ENCODE results near the gene ABR. TPM values are rescaled to one million over a fixed set of nuclear protein-coding genes. Genes with fewer than 3 reads are reported as not detected.

Gene ABR
- total and polyA plus RNA-seq, 2 of the 8 experiments (the other 6 are each of a cell fraction or from before 2014, with no cell fraction given), result 44.8 to 47.2 TPM

GRCh38 chr17:1162116-1162855 is 17.5 kb downstream of the ABR start:
- H3K36me3 ChIP-seq (ENCODE audit: control insufficient read depth in 2 of 4, insufficient read depth in 4 of 4, low read length in 3 of 4), result peaks cover 0 to 4% (median 0%) of the 10 kb centered on the region in 4 experiments; a peak in 1 of 8 replicates
- no peak overlapping the region for H3K56ac ChIP-seq (replicated peaks; ENCODE audit: insufficient read length, low read depth, low read length)
- no peak overlapping the region for H3K9ac ChIP-seq (replicated peaks in 1 of 4; ENCODE audit: extremely low read depth in 1 of 4, low read depth in 3 of 4, low read length in 3 of 4)
- no peak overlapping the region for H2AK5ac ChIP-seq (ENCODE audit: low read depth, low read length)
- H2AFZ ChIP-seq (ENCODE audit: low read length), result no peak overlapping the region
- H3K27me3 ChIP-seq (replicated peaks in 1 of 4; ENCODE audit: control insufficient read depth in 3 of 4, extremely low read depth in 1 of 4, insufficient read depth in 3 of 4, low read length in 3 of 4), result no peaks in the 10 kb centered on the region
- peaks cover 3 to 4% of the 10 kb centered on the region in 2 experiments; a peak in 2 of 4 replicates for H3K9me3 ChIP-seq (ENCODE audit: insufficient read depth in 2 of 2, low read depth in 1 of 2, low read length in 1 of 2)
- ChIA-PET CTCF (ENCODE audit: partially characterized antibody) (interaction anchor here (0.5 to 2.9 kb wide), 6 partner anchors 10 to 494 kb away, joined by 3 to 9 read pairs (median 6); no protein-coding TSS in a partner anchor), POLR2A (ENCODE audit: partially characterized antibody) (interaction anchor here (0.9 to 1.0 kb wide), 2 partner anchors 12 to 23 kb away, joined by 4 read pairs; no protein-coding TSS in a partner anchor)
- H2BK15ac ChIP-seq (ENCODE audit: low read length), result no peak overlapping the region
- H3K4ac ChIP-seq (replicated peaks; ENCODE audit: insufficient read length, low read depth, low read length), result no peak overlapping the region
- H3K4me3 ChIP-seq (ENCODE audit: extremely low read depth in 1 of 4, insufficient read depth in 2 of 4, low read depth in 3 of 4, low read length in 4 of 4), result no peak overlapping the region
- H3K4me2 ChIP-seq (ENCODE audit: insufficient read depth in 1 of 2, low read depth in 2 of 2, low read length in 2 of 2), result no peak overlapping the region
- 85% methylated on average over 16 of the region's 16 CpGs; no CpG with 5 or more reads in 1 of the 2 experiments for WGBS, 2 experiments (ENCODE audit: extremely low coverage in 1 of 2, insufficient coverage in 1 of 2, insufficient read length in 1 of 2, insufficient replicate concordance in 2 of 2, low coverage in 1 of 2, low lambda C conversion rate in 2 of 2, missing lambda C conversion rate in 1 of 2)
- H2BK5ac ChIP-seq (ENCODE audit: low read depth, low read length), result no peak overlapping the region
- no peak overlapping the region for H2BK20ac ChIP-seq (ENCODE audit: low read length)
- peaks cover 0 to 6% of the 10 kb centered on the region in 2 experiments for H4K20me1 ChIP-seq (replicated peaks in 1 of 2; ENCODE audit: control insufficient read depth in 1 of 2, insufficient read depth in 2 of 2, low read length in 2 of 2)
- H3K18ac ChIP-seq (ENCODE audit: extremely low read depth, low read length), result no peak overlapping the region
- no peaks in the 10 kb centered on the region for H3K23me2 ChIP-seq (ENCODE audit: low read depth, low read length)
- no peak for DNase-seq (ENCODE audit: low read depth in 1 of 2, low spot score in 2 of 2)
- no peak overlapping the region for H3K23ac ChIP-seq (ENCODE audit: insufficient read length)
- H3K79me1 ChIP-seq (ENCODE audit: low read depth, low read length), result peaks cover 5% of the 10 kb centered on the region; the same call in 1 of the 2 replicates
- H3K4me1 ChIP-seq (replicated peaks in 1 of 4; ENCODE audit: control insufficient read depth in 3 of 4, insufficient read depth in 4 of 4, low read length in 3 of 4), result peaks cover 0 to 6% (median 0%) of the 10 kb centered on the region in 4 experiments; a peak in 1 of 7 replicates
- H2BK120ac ChIP-seq (replicated peaks; ENCODE audit: low read depth, low read length), result no peak overlapping the region
- no peak overlapping the region; the same call in 1 of the 2 replicates for H4K8ac ChIP-seq (ENCODE audit: extremely low read depth, insufficient read depth, low read length)
- H4K5ac ChIP-seq (ENCODE audit: insufficient read length, low read depth, low read length), result no peak overlapping the region
- TF ChIP-seq BACH1 (IDR thresholded peaks at IDR 0.05; ENCODE audit: low read length), result no peak
- TF ChIP-seq ATF2 (IDR thresholded peaks at IDR 0.05; ENCODE audit: low read length), result no peak
- no peak for TF ChIP-seq YY1 (IDR thresholded peaks at IDR 0.05; ENCODE audit: low read depth, low read length)
- no peak for TF ChIP-seq EGR1 (IDR thresholded peaks at IDR 0.05; ENCODE audit: borderline replicate concordance, low read depth, low read length)
- TF ChIP-seq EZH2 (IDR thresholded peaks at IDR 0.05; ENCODE audit: low read depth, low read length, severe bottlenecking), result no peak
- no peak for TF ChIP-seq CTCF (IDR thresholded peaks at IDR 0.05; ENCODE audit: control extremely low read depth in 1 of 3, insufficient read depth in 1 of 3, low read depth in 1 of 3, low read length in 3 of 3)
- no peak for TF ChIP-seq TAF7 (optimal IDR thresholded peaks at IDR 0.05; ENCODE audit: borderline replicate concordance, low read depth, low read length)
- H4K91ac ChIP-seq (replicated peaks; ENCODE audit: insufficient read length, low read length), result no peak overlapping the region
- no peak overlapping the region for H3K27ac ChIP-seq (ENCODE audit: low read depth, low read length)
- no peak for FAIRE-seq
- no peaks in the 10 kb centered on the region for H3K79me2 ChIP-seq (ENCODE audit: control insufficient read depth in 1 of 2, insufficient read depth in 2 of 2, low read length in 2 of 2)
- H3K14ac ChIP-seq (ENCODE audit: insufficient read length), result no peak overlapping the region
- H2BK12ac ChIP-seq (ENCODE audit: low read depth, low read length), result no peak overlapping the region
